Activated T-helper 2 cell treated with anti-CD3 and anti-CD28 coated beads, Interferon-gamma antibody, Interleukin-2, Interleukin-4, amounts not matched to agents 10 μg/mL and 5 μg/mL and 100 μg/mL, durations not matched to agents 14 hours and 24 hours and 36 hours (primary cell): ENCODE results near the gene CHRNB1. TPM values are rescaled to one million over a fixed set of nuclear protein-coding genes. Genes with fewer than 3 reads are reported as not detected.
"Not testable (repeated sequence)": the region's sequence is repeated elsewhere in the genome, so short reads cannot be mapped to it uniquely, and the experiment has no call there.

Source experiments
- DNase-seq: peaks from one replicate; pipeline ENCODE4 v3.0.0; 2021; ENCODE audit warnings: low spot score
- H3K27ac Mint-ChIP-seq: one replicate; pipeline ENCODE4 v1.8.0; 2021; ENCODE audit warnings: mixed read lengths
- H3K27me3 Mint-ChIP-seq: one replicate; pipeline ENCODE4 v1.8.0; 2021; ENCODE audit warnings: low read depth, mixed read lengths
- H3K36me3 Mint-ChIP-seq: one replicate; pipeline ENCODE4 v1.8.0; 2021; ENCODE audit warnings: low read depth, mixed read lengths
- H3K4me1 Mint-ChIP-seq: one replicate; pipeline ENCODE4 v1.8.0; 2021; ENCODE audit warnings: low read depth, mixed read lengths
- H3K4me3 Mint-ChIP-seq: one replicate; pipeline ENCODE4 v1.8.0; 2021; ENCODE audit warnings: low read depth, mild to moderate bottlenecking, moderate library complexity, mixed read lengths
- H3K9me3 Mint-ChIP-seq: one replicate; pipeline ENCODE4 v1.8.0; 2021; ENCODE audit warnings: mixed read lengths
- intact Hi-C: fragments of 100-400 bp; cut with micrococcal nuclease; formaldehyde crosslinking; loops from one replicate; pipeline ENCODE4 v1.15.1; 2023
- total RNA-seq: library from RNA; stranded (reverse); gene quantifications from 2 replicates; pipeline ENCODE4 v1.2.3, GENCODE V29; 2022

Gene CHRNB1
- total RNA-seq, 1 donor from 2014 or later = 6.6 TPM

GRCh38 chr17:7467498-7467897 lies 22.6 kb downstream of the CHRNB1 start:
- Mint-ChIP-seq H3K27me3 (no peaks in the 10 kb centered on the region), H3K4me3 (no peak overlapping the region), H3K36me3 (peaks cover 13% of the 10 kb centered on the region), H3K9me3 (no peaks in the 10 kb centered on the region), H3K27ac (no peak overlapping the region), H3K4me1 (peaks cover 7% of the 10 kb centered on the region)
- intact Hi-C loops = no loop called here
- DNase-seq = no peak

GRCh38 chr17:7468290-7468689 lies 23.4 kb downstream of the CHRNB1 start:
- peaks cover 10% of the 10 kb centered on the region for H3K36me3 Mint-ChIP-seq
- no peaks in the 10 kb centered on the region for H3K9me3 Mint-ChIP-seq
- no peak overlapping the region for H3K27ac Mint-ChIP-seq
- H3K4me1 Mint-ChIP-seq = peaks cover 10% of the 10 kb centered on the region
- no peak for DNase-seq
- intact Hi-C loops = no loop called here
- H3K4me3 Mint-ChIP-seq = no peak overlapping the region
- H3K27me3 Mint-ChIP-seq = no peaks in the 10 kb centered on the region

- Mint-ChIP-seq H3K36me3 (peaks cover 10% of the 10 kb centered on the region), H3K4me3 (no peak overlapping the region)
- intact Hi-C loops = no loop called here
Measured at GRCh38 chr17:7468804-7469389, 24.0 kb downstream of the CHRNB1 start.

DNA sequence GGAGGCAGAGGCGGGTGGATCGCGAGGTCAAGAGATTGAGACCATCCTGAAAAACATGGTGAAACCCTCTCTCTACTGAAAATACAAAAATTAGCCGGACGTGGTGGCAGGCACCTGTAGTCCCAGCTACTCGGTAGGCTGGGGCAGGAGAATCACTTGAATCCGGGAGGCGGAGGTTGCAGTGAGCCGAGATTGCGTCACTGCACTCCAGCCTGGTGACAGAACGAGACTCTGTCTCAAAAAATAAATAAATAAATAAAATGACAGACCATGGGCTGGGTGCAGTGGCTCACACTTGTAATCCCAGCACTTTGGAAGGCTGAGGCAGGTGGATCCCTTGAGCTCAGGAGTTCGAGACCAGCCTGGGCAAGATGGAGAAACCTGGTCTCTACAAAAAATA lies 25.0 kb downstream of the CHRNB1 start:
- H3K27ac Mint-ChIP-seq, H3K4me3 Mint-ChIP-seq, intact Hi-C loops, H3K4me1 Mint-ChIP-seq, H3K27me3 Mint-ChIP-seq, H3K36me3 Mint-ChIP-seq, DNase-seq, H3K9me3 Mint-ChIP-seq: not testable (repeated sequence)

More at GRCh38 chr17:7468804-7469389, 24.0 kb downstream of the CHRNB1 start:
- Mint-ChIP-seq H3K4me1 (peaks cover 10% of the 10 kb centered on the region), H3K27me3 (no peaks in the 10 kb centered on the region), H3K27ac (no peak overlapping the region), H3K9me3 (no peaks in the 10 kb centered on the region)
- DNase-seq = no peak

- H3K27me3 Mint-ChIP-seq, H3K4me1 Mint-ChIP-seq, DNase-seq, H3K36me3 Mint-ChIP-seq, intact Hi-C loops, H3K27ac Mint-ChIP-seq, H3K9me3 Mint-ChIP-seq, H3K4me3 Mint-ChIP-seq: not testable (repeated sequence)
Measured at GRCh38 chr17:7470457-7470973, 25.7 kb downstream of the CHRNB1 start.

GRCh38 chr17:7471729-7472128 lies 26.9 kb downstream of the CHRNB1 start:
- Mint-ChIP-seq H3K4me3 (no peak overlapping the region), H3K27me3 (no peaks in the 10 kb centered on the region), H3K27ac (peak overlapping the region; percentile 18), H3K36me3 (peaks cover 3% of the 10 kb centered on the region), H3K4me1 (peaks cover 19% of the 10 kb centered on the region), H3K9me3 (no peaks in the 10 kb centered on the region)
- no peak for DNase-seq
- intact Hi-C loops = no loop called here

DNA sequence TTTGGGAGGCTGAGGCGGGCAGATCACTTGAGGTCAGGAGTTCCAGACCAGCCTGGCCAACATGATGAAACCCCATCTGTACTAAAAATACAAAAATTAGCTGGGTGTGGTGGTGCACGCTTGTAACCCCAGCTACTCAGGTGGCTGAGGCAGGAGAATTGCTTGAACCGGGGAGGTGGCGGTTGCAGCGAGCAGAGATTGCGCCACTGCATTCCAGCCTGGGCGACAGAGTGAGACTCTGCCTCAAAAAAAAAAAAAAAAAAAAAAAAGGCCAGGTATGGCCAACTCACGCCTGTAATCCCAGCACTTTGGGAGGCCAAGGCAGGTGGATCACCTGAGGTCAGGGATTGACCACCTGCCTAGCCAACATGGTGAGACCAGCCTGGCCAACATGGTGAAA lies 29.9 kb downstream of the CHRNB1 start:
- H3K36me3 Mint-ChIP-seq, H3K27ac Mint-ChIP-seq, H3K4me3 Mint-ChIP-seq, H3K27me3 Mint-ChIP-seq, DNase-seq, intact Hi-C loops, H3K9me3 Mint-ChIP-seq: not testable (repeated sequence)
- H3K4me1 Mint-ChIP-seq = peaks cover 37% of the 10 kb centered on the region

DNA sequence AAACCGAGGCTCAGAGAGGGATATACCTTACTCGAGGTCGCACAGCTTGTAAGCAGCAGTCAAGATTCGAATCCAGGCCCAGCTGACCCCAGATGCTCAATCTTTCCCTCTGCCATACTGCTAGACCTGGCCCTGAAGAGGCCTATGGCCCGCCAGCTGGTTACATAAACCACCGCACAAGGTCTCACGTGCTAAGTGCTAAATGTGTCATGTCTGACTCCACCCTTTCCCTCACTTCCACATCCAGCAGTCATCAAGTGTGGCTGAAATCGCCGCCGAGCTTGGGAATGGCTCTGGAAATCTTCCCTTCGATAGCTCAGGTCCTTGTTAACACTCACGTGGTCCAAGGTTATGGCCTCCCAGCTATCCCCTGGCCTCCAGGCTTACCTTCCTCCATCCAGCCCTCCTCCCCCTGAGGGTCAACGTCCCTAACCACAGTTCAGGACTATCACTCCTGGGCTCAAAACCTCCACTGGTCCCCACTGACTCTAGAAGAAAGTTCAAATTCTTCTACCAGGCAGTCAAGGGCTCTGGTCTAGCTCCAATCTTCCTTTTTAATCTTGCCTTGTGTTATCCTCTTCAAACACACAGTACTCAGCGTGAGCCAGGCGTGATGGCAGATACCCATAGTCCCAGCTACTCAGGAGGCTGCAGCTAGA lies 31.0 kb downstream of the CHRNB1 start:
- DNase-seq = no peak
- intact Hi-C loops = no loop called here
- H3K4me1 Mint-ChIP-seq = peaks cover 43% of the 10 kb centered on the region
- H3K27ac Mint-ChIP-seq = no peak overlapping the region
- no peaks in the 10 kb centered on the region for H3K27me3 Mint-ChIP-seq
- peaks cover 4% of the 10 kb centered on the region for H3K36me3 Mint-ChIP-seq
- no peaks in the 10 kb centered on the region for H3K9me3 Mint-ChIP-seq
- H3K4me3 Mint-ChIP-seq = no peak overlapping the region

DNA sequence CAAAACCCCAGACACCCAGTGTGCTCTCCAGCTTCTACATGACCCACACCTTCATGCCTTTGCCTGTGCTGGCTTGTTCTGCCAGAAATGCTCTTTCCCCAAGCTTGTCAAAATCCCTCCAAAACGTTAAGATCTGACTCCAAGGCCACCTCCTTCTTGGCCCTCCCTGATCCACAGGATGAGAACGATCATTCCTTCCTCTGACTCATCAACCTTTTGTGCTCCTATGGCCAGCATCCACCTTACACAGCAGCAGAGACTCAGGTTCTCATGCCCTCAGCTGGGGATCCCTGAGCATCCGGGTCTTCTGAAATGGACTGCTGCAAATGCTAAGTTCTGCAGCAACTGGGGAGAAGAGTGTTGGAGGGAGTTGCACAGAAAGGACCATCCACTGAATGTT lies 31.6 kb downstream of the CHRNB1 start:
- peaks cover 4% of the 10 kb centered on the region for H3K36me3 Mint-ChIP-seq
- peaks cover 42% of the 10 kb centered on the region for H3K4me1 Mint-ChIP-seq
- no peak for DNase-seq
- no peaks in the 10 kb centered on the region for H3K9me3 Mint-ChIP-seq
- H3K27ac Mint-ChIP-seq = peak overlapping the region; percentile 54
- H3K27me3 Mint-ChIP-seq = no peaks in the 10 kb centered on the region
- no peak overlapping the region for H3K4me3 Mint-ChIP-seq
- intact Hi-C loops = no loop called here

GRCh38 chr17:7476951-7477350 lies 32.1 kb downstream of the CHRNB1 start:
- peaks cover 37% of the 10 kb centered on the region for H3K4me1 Mint-ChIP-seq
- peak overlapping the region; percentile 6 for H3K4me3 Mint-ChIP-seq
- intact Hi-C loops = no loop called here
- DNase-seq = no peak
- peaks cover 4% of the 10 kb centered on the region for H3K36me3 Mint-ChIP-seq
- no peaks in the 10 kb centered on the region for H3K27me3 Mint-ChIP-seq
- H3K9me3 Mint-ChIP-seq = no peaks in the 10 kb centered on the region
- H3K27ac Mint-ChIP-seq = no peak overlapping the region

DNA sequence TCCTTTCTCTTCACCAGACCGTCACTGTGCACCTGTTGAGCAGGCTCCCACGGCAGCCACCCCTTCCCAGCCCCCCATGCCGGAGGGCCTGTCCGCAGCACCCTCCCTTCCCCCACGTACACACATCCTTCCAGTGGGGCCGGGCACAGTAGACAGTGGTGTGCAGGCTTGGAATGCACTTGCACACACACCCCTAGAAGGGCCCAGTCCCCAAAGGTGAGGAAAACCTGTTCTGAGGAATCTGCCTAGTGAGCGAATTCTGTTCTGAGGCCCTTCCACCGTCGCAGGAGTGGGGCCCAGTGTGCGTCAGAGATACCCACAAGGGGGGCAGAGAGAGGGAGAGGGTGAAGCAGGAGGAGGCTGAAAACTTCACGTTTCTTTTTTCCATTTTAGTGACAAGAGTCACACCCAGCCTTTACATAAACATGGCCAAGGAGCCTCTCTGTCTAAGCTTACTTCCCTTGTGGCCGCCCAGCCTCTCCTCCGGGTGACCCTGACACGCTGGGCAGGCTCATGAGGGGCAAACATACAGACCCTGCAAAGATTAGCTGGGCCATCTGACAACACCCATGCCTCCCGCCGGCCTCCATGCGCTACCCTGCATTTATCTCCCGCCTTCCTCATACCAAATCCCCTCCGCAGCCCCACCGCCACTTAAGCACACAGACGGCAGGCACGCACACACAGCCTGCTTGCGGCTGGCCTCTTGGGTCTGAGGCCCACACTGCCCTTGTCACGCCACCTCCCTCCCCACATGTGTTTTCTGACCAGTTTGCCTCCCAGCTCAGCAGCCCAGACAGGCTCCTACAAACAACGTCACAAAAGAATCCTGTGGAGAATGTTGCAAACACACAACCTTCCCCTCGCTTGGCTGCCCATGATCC lies 32.8 kb downstream of the CHRNB1 start:
- Mint-ChIP-seq H3K27ac (peak overlapping the region; percentile 64), H3K27me3 (no peaks in the 10 kb centered on the region), H3K9me3 (no peaks in the 10 kb centered on the region), H3K36me3 (peaks cover 4% of the 10 kb centered on the region), H3K4me1 (peaks cover 41% of the 10 kb centered on the region), H3K4me3 (peak overlapping the region; percentile 92)
- intact Hi-C loops = no loop called here
- DNase-seq = no peak

GRCh38 chr17:7478276-7479212 lies 33.7 kb downstream of the CHRNB1 start:
- Mint-ChIP-seq H3K4me3 (peak overlapping the region; percentile 92), H3K9me3 (no peaks in the 10 kb centered on the region), H3K4me1 (peaks cover 45% of the 10 kb centered on the region), H3K27ac (peak overlapping the region; percentile 56), H3K36me3 (peaks cover 4% of the 10 kb centered on the region), H3K27me3 (no peaks in the 10 kb centered on the region)
- peak; percentile 44 for DNase-seq
- intact Hi-C loops = no loop called here
